ENCODE results near the gene PHYHD1. TPM values are rescaled to one million over a fixed set of nuclear protein-coding genes. Genes with fewer than 3 reads are reported as not detected.

Gene PHYHD1
- total RNA-seq, 2 experiments from 2014 or later: 0.21 to 0.44 TPM

GRCh38 chr9:128902351-128903078 is 18.3 kb upstream of the PHYHD1 start:
- no peaks in the 10 kb centered on the region for H3K27me3 Mint-ChIP-seq
- peak; percentile 86 for ATAC-seq
- H3K4me3 Mint-ChIP-seq: peak overlapping the region; percentile 21
- DNase-seq: peak; percentile 92
- peak overlapping the region; percentile 86 for H3K27ac Mint-ChIP-seq
- H3K4me1 Mint-ChIP-seq: peaks cover 68% of the 10 kb centered on the region
- H3K36me3 Mint-ChIP-seq (ENCODE audit: low read depth): peaks cover 8% of the 10 kb centered on the region
- POLR2A ChIA-PET: no interaction called here
- CTCF ChIA-PET: interaction anchor here (1.5 kb wide), 1 partner anchor 23 kb away, joined by 4 read pairs; no protein-coding TSS in a partner anchor
- no peaks in the 10 kb centered on the region for H3K9me3 Mint-ChIP-seq (ENCODE audit: low read depth)
- intact Hi-C loops (cut with DNase I, micrococcal nuclease): loop anchor here (1.0 to 2.0 kb wide), 3 partner anchors 20 to 44 kb away; partner anchors contain the start of genes LRRC8A (in 2 of the 2), DOLK (in 1 of the 2) and NUP188 (in 1 of the 2)

DNA sequence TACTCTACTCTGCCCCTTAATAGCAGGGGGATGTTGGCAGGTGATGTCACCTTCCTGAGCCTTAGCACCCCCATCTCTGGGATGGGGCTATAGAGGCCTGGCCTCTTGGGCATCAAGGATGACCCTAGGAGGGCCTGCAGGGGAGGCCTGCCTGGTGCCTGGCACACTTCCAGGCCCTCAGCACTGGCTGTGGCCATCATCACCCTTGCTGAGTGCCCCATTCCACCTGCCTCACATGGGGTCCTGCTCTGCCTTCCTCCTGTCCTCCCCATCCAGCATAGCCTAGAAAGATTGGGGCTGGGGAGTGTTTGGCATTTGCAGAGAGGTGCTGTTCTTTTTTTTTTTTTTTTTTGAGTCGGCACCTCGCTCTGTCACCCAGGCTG is 17.7 kb upstream of the PHYHD1 start:
- no peaks in the 10 kb centered on the region for H3K9me3 Mint-ChIP-seq (ENCODE audit: low read depth)
- CTCF ChIA-PET: no interaction called here
- POLR2A ChIA-PET: interaction anchor here (1.1 kb wide), 1 partner anchor 7 kb away, joined by 3 read pairs; no protein-coding TSS in a partner anchor
- intact Hi-C loops (cut with DNase I, micrococcal nuclease): loop anchor here (2.0 kb wide), 2 partner anchors 20 to 44 kb away; partner anchors contain the start of genes DOLK (in 1 of the 2), LRRC8A (in 1 of the 2) and NUP188 (in 1 of the 2)
- peaks cover 12% of the 10 kb centered on the region for H3K36me3 Mint-ChIP-seq (ENCODE audit: low read depth)
- H3K27ac Mint-ChIP-seq: peak overlapping the region; percentile 86
- H3K4me1 Mint-ChIP-seq: peaks cover 64% of the 10 kb centered on the region
- peak overlapping the region; percentile 21 for H3K4me3 Mint-ChIP-seq
- H3K27me3 Mint-ChIP-seq: no peaks in the 10 kb centered on the region
- DNase-seq (no peak), ATAC-seq (no peak)

DNA sequence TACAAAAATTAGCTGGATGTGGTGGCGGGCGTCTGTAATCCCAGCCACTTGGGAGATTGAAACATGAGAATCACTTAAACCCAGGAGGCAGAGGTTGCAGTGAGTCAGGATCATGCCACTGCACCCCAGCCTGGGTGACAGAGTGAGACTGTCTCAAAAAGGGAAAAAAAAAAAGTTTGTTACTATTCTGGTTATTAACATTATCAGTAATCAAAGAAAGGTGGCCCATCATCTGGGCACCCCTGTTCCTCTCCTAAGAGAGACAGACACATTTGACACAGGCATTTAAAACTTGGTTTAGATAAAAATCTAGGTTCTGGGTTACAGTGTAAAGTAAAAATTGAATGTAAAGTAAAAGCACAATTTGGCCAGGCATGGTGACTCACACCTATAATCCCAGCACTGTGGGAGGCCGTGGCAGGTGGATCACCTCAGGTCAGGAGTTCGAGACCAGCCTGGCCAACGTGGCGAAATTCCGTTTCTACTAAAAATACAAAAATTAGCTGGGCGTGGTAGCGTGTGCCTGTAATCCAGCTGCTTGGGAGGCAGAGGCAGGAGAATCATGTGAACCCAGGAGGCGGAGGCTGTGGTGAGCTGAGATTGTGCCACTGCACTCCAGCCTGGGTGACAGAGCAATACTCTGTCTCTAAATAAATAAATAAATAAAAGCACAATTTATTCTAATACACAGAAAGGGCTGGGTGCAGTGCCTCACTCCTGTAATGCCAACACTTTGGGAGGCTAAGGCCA is 16.7 kb upstream of the PHYHD1 start:
- H3K27me3 Mint-ChIP-seq: no peaks in the 10 kb centered on the region
- H3K36me3 Mint-ChIP-seq (ENCODE audit: low read depth): peaks cover 18% of the 10 kb centered on the region
- ChIA-PET POLR2A (interaction anchor here (1.1 kb wide), 1 partner anchor 8 kb away, joined by 3 read pairs; no protein-coding TSS in a partner anchor), CTCF (no interaction called here)
- peak overlapping the region; percentile 86 for H3K27ac Mint-ChIP-seq
- no peak overlapping the region for H3K4me3 Mint-ChIP-seq
- intact Hi-C loops (cut with DNase I, micrococcal nuclease): loop anchor here (2.0 kb wide), 2 partner anchors 21 to 43 kb away; partner anchors contain the start of genes DOLK (in 1 of the 2), LRRC8A (in 1 of the 2) and NUP188 (in 1 of the 2)
- DNase-seq (peak; percentile 48), ATAC-seq (peak; percentile 16)
- H3K9me3 Mint-ChIP-seq (ENCODE audit: low read depth): no peaks in the 10 kb centered on the region
- H3K4me1 Mint-ChIP-seq: peaks cover 57% of the 10 kb centered on the region

DNA sequence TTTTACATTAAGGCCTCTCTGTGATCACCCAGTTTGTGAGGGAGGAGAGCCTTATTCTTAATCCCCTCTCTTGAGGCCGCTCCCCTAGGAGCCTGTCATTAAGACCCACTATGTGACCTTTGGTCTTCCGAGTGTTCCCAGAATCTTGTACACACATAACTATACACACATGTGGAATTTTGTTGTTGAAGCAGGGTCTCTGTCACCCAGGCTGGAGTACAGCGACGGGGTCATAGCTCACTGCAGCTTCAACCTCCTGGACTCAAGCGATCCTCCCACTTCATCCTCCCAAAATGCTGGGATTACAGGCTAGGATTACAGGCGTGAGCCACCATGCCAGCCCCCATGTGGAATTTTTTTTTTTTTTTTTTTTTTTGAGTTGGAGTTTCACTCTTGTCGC is 14.8 kb upstream of the PHYHD1 start:
- Mint-ChIP-seq H3K4me1 (peaks cover 47% of the 10 kb centered on the region), H3K9me3 (ENCODE audit: low read depth) (no peaks in the 10 kb centered on the region), H3K27ac (no peak overlapping the region), H3K27me3 (no peaks in the 10 kb centered on the region), H3K36me3 (ENCODE audit: low read depth) (peaks cover 21% of the 10 kb centered on the region), H3K4me3 (no peak overlapping the region)
- DNase-seq: no peak
- CTCF ChIA-PET: interaction anchor here (0.7 to 0.9 kb wide), 2 partner anchors 19 to 268 kb away, joined by 3 read pairs; no protein-coding TSS in a partner anchor
- no peak for ATAC-seq
- intact Hi-C loops (cut with DNase I, micrococcal nuclease): no loop called here
- POLR2A ChIA-PET: interaction anchor here (0.6 kb wide), 2 partner anchors 135 to 209 kb away, joined by 3 to 4 read pairs; no protein-coding TSS in a partner anchor

GRCh38 chr9:128906741-128907140 is 14.0 kb upstream of the PHYHD1 start:
- peaks cover 51% of the 10 kb centered on the region for H3K4me1 Mint-ChIP-seq
- intact Hi-C loops (cut with DNase I, micrococcal nuclease): no loop called here
- H3K36me3 Mint-ChIP-seq (ENCODE audit: low read depth): peaks cover 21% of the 10 kb centered on the region
- ATAC-seq (no peak), DNase-seq (no peak)
- no peaks in the 10 kb centered on the region for H3K27me3 Mint-ChIP-seq
- POLR2A ChIA-PET: interaction anchor here (0.6 kb wide), 1 partner anchor 210 kb away, joined by 4 read pairs; no protein-coding TSS in a partner anchor
- no peak overlapping the region for H3K27ac Mint-ChIP-seq
- no peaks in the 10 kb centered on the region for H3K9me3 Mint-ChIP-seq (ENCODE audit: low read depth)
- CTCF ChIA-PET: interaction anchor here (0.7 to 1.0 kb wide), 3 partner anchors 18 to 269 kb away, joined by 3 read pairs; no protein-coding TSS in a partner anchor
- H3K4me3 Mint-ChIP-seq: no peak overlapping the region

GRCh38 chr9:128908372-128908771 is 12.4 kb upstream of the PHYHD1 start:
- no peaks in the 10 kb centered on the region for H3K9me3 Mint-ChIP-seq (ENCODE audit: low read depth)
- H3K36me3 Mint-ChIP-seq (ENCODE audit: low read depth): peaks cover 33% of the 10 kb centered on the region
- no peak overlapping the region for H3K27ac Mint-ChIP-seq
- no peak overlapping the region for H3K4me3 Mint-ChIP-seq
- ChIA-PET CTCF (interaction anchor here (0.8 kb wide), 1 partner anchor 30 kb away, joined by 4 read pairs; no protein-coding TSS in a partner anchor), POLR2A (interaction anchor here (0.6 kb wide), 1 partner anchor 8 kb away, joined by 3 read pairs; no protein-coding TSS in a partner anchor)
- intact Hi-C loops (cut with DNase I, micrococcal nuclease): no loop called here
- peaks cover 51% of the 10 kb centered on the region for H3K4me1 Mint-ChIP-seq
- H3K27me3 Mint-ChIP-seq: no peaks in the 10 kb centered on the region
- DNase-seq (no peak), ATAC-seq (no peak)

GRCh38 chr9:128909859-128910258 is 10.9 kb upstream of the PHYHD1 start:
- peaks cover 53% of the 10 kb centered on the region for H3K4me1 Mint-ChIP-seq
- no peak overlapping the region for H3K4me3 Mint-ChIP-seq
- DNase-seq (no peak), ATAC-seq (no peak)
- ChIA-PET CTCF (no interaction called here), POLR2A (interaction anchor here (1.1 kb wide), 1 partner anchor 36 kb away, joined by 3 read pairs; no protein-coding TSS in a partner anchor)
- no peak overlapping the region for H3K27ac Mint-ChIP-seq
- H3K36me3 Mint-ChIP-seq (ENCODE audit: low read depth): peaks cover 36% of the 10 kb centered on the region
- intact Hi-C loops (cut with DNase I, micrococcal nuclease): no loop called here
- no peaks in the 10 kb centered on the region for H3K9me3 Mint-ChIP-seq (ENCODE audit: low read depth)
- H3K27me3 Mint-ChIP-seq: no peaks in the 10 kb centered on the region

DNA sequence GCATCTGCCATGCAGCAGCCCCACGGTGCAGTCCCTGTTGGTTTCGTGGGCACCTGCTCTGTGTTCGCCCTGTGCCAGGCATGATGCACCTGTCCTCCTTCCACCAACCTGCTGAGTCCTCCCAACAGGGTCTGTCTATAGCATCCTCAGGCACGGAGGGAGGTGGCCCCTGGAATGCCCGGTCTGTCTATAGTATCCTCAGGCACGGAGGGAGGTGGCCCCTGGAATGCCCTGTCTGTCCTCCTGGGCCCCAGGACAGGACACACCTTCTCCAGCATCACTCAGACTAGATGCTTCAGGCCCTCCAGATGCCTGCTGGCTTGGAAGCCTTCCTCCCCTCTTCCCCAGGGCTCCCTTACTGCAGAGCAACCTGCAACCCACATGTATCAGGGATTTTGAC is 9.9 kb upstream of the PHYHD1 start:
- ChIA-PET POLR2A (interaction anchor here (1.1 kb wide), 1 partner anchor 37 kb away, joined by 3 read pairs; no protein-coding TSS in a partner anchor), CTCF (no interaction called here)
- Mint-ChIP-seq H3K27me3 (no peaks in the 10 kb centered on the region), H3K27ac (no peak overlapping the region), H3K4me1 (peaks cover 49% of the 10 kb centered on the region), H3K36me3 (ENCODE audit: low read depth) (peaks cover 39% of the 10 kb centered on the region), H3K9me3 (ENCODE audit: low read depth) (no peaks in the 10 kb centered on the region), H3K4me3 (no peak overlapping the region)
- intact Hi-C loops (cut with DNase I, micrococcal nuclease): no loop called here
- no peak for DNase-seq
- no peak for ATAC-seq

GRCh38 chr9:128911529-128912035 is 9.2 kb upstream of the PHYHD1 start:
- no peak for DNase-seq
- H3K36me3 Mint-ChIP-seq (ENCODE audit: low read depth): peaks cover 40% of the 10 kb centered on the region
- H3K9me3 Mint-ChIP-seq (ENCODE audit: low read depth): no peaks in the 10 kb centered on the region
- H3K27ac Mint-ChIP-seq: no peak overlapping the region
- H3K4me1 Mint-ChIP-seq: peaks cover 48% of the 10 kb centered on the region
- intact Hi-C loops (cut with DNase I, micrococcal nuclease): no loop called here
- no peak for ATAC-seq
- CTCF ChIA-PET: no interaction called here
- H3K27me3 Mint-ChIP-seq: no peaks in the 10 kb centered on the region
- POLR2A ChIA-PET: no interaction called here
- no peak overlapping the region for H3K4me3 Mint-ChIP-seq

- Mint-ChIP-seq H3K36me3 (ENCODE audit: low read depth) (peaks cover 45% of the 10 kb centered on the region), H3K27ac (peak overlapping the region; percentile 80), H3K9me3 (ENCODE audit: low read depth) (no peaks in the 10 kb centered on the region), H3K4me1 (peaks cover 47% of the 10 kb centered on the region), H3K4me3 (no peak overlapping the region), H3K27me3 (no peaks in the 10 kb centered on the region)
- ATAC-seq (peak; percentile 66), DNase-seq (peak; percentile 54)
- POLR2A ChIA-PET: interaction anchor here (0.6 kb wide), 2 partner anchors 22 to 56 kb away, joined by 3 read pairs; no protein-coding TSS in a partner anchor
- intact Hi-C loops (cut with DNase I, micrococcal nuclease): no loop called here
- CTCF ChIA-PET: interaction anchor here (0.9 kb wide), 1 partner anchor 13 kb away, joined by 3 read pairs; no protein-coding TSS in a partner anchor
Observed at GRCh38 chr9:128912270-128912853, 8.4 kb upstream of the PHYHD1 start.
